Endothelial cell of hepatic sinusoid (primary cell): ENCODE results near the gene TM7SF3.
"Not testable (repeated sequence)": the region's sequence is repeated elsewhere in the genome, so short reads cannot be mapped to it uniquely, and the experiment has no call there.

Source experiments
- in situ Hi-C: cut with HindIII; loops from 2 replicates; pipeline ENCODE4 v1.10.0; 2017; ENCODE audit warnings: low sequenced_read_pairs

The TM7SF3 gene

GRCh38 chr12:27017163-27017823 is 3.1 kb upstream of the TM7SF3 start:
- in situ Hi-C loops = not testable (repeated sequence)

- in situ Hi-C loops = no loop called here
These were observed 1.5 kb upstream of the TM7SF3 start for GRCh38 chr12:27015730-27016076.

GRCh38 chr12:27014859-27015729 is 910 bp upstream of the TM7SF3 start:
- in situ Hi-C loops = no loop called here

- in situ Hi-C loops = no loop called here
These were observed 536 bp downstream of the TM7SF3 start for GRCh38 chr12:27013611-27014084.

- in situ Hi-C loops = no loop called here
These were observed 1.3 kb downstream of the TM7SF3 start for GRCh38 chr12:27012982-27013255.

GRCh38 chr12:27012239-27012981 is 1.8 kb downstream of the TM7SF3 start:
- in situ Hi-C loops = no loop called here

- in situ Hi-C loops = no loop called here
These were observed 4.3 kb downstream of the TM7SF3 start for GRCh38 chr12:27009881-27010301.

- in situ Hi-C loops = no loop called here
These were observed 6.1 kb downstream of the TM7SF3 start for GRCh38 chr12:27008081-27008480.

GRCh38 chr12:27006797-27007467 is 7.3 kb downstream of the TM7SF3 start:
- in situ Hi-C loops = no loop called here

- in situ Hi-C loops = no loop called here
These were observed 8.7 kb downstream of the TM7SF3 start for GRCh38 chr12:27005495-27005894.

- in situ Hi-C loops = no loop called here
These were observed 10.5 kb downstream of the TM7SF3 start for GRCh38 chr12:27003421-27004381.

- in situ Hi-C loops = no loop called here
These were observed 12.0 kb downstream of the TM7SF3 start for GRCh38 chr12:27002141-27002540.

- in situ Hi-C loops = no loop called here
These were observed 12.5 kb downstream of the TM7SF3 start for GRCh38 chr12:27001663-27002062.

GRCh38 chr12:27000961-27001360 is 13.2 kb downstream of the TM7SF3 start:
- in situ Hi-C loops = no loop called here

- in situ Hi-C loops = no loop called here
These were observed 17.2 kb downstream of the TM7SF3 start for GRCh38 chr12:26997003-26997402.

- in situ Hi-C loops = no loop called here
These were observed 18.5 kb downstream of the TM7SF3 start for GRCh38 chr12:26995706-26996105.

- in situ Hi-C loops = no loop called here
These were observed 20.1 kb downstream of the TM7SF3 start for GRCh38 chr12:26994109-26994508.

- in situ Hi-C loops = no loop called here
These were observed 22.4 kb downstream of the TM7SF3 start for GRCh38 chr12:26991826-26992225.

- in situ Hi-C loops = no loop called here
These were observed 24.3 kb downstream of the TM7SF3 start for GRCh38 chr12:26989873-26990272.

GRCh38 chr12:26988703-26989102 is 25.5 kb downstream of the TM7SF3 start:
- in situ Hi-C loops = no loop called here
